ENCODE measurements around the gene STYXL2.

Gene STYXL2

GRCh38 chr1:167136806-167137205 lies 42.9 kb downstream of the STYXL2 start:
- DNase-seq (ENCODE audit: low read depth), result no peak

GRCh38 chr1:167137332-167137781 lies 43.5 kb downstream of the STYXL2 start:
- DNase-seq (ENCODE audit: low read depth), result no peak

- DNase-seq (ENCODE audit: low read depth), result no peak
These were observed 44.1 kb downstream of the STYXL2 start for GRCh38 chr1:167137793-167138510.

GRCh38 chr1:167138703-167139102 lies 44.8 kb downstream of the STYXL2 start:
- no peak for DNase-seq (ENCODE audit: low read depth)

GRCh38 chr1:167141963-167142362 lies 48.1 kb downstream of the STYXL2 start:
- no peak for DNase-seq (ENCODE audit: low read depth)
